Ovary (tissue), 9 donors: ENCODE data around the gene IQCK. TPM values are rescaled to one million over a fixed set of nuclear protein-coding genes. Genes with fewer than 3 reads are reported as not detected.

Experiments
- DNase-seq, 5 donors: peaks; one replicate each; pipeline ENCODE4 v3.0.0-alpha.2; 2019 to 2020
- H3K27ac ChIP-seq, 2 donors: fragments of 200-600 bp; one replicate each; pipeline versions ENCODE4 v1.5.1 to v1.8.0; 2019 to 2022
- H3K27me3 ChIP-seq: fragments of 200-600 bp; one replicate; pipeline ENCODE4 v1.8.0; 2022
- H3K36me3 ChIP-seq: fragments of 200-600 bp; sonication (generic); one replicate; pipeline ENCODE4 v1.5.1; 2019
- H3K4me1 ChIP-seq: one replicate; pipeline ENCODE4 v1.8.1; 2013; ENCODE audit warnings: mild to moderate bottlenecking, moderate library complexity; ENCODE audit not compliant: insufficient read depth
- H3K4me3 ChIP-seq: fragments of 200-600 bp; sonication (generic); one replicate; pipeline ENCODE4 v1.5.1; 2017
- H3K9me3 ChIP-seq, 2 donors: fragments of 200-600 bp in 1 of 2; sonication (generic) in 1 of 2; one replicate each; pipeline versions ENCODE4 v1.5.1 to v1.8.1; 2013 to 2019; ENCODE audit warnings: mild to moderate bottlenecking in 1 of 2, moderate library complexity in 1 of 2
- EP300 ChIP-seq: sonication (generic); formaldehyde crosslinking; IDR thresholded peaks from one replicate; pipeline ENCODE4 v1.6.1; 2017; ENCODE audit warnings: antibody characterized with exemption
- POLR2A ChIP-seq: fragments of 450-650 bp; IDR thresholded peaks from one replicate; pipeline ENCODE4 v1.6.1; 2017; ENCODE audit warnings: antibody characterized with exemption, mild to moderate bottlenecking, moderate library complexity
- WGBS, 3 donors: extraction: QIAGEN DNeasy Blood & Tissue Kit in 1 of 3; methylation state at CpG; one replicate each; pipeline versions ENCODE4 v1.1.5 to v1.1.7; 2013 to 2017; 5-methylcytosine and 5-hydroxymethylcytosine counted together
- intact Hi-C, 4 donors: fragments of 100-400 bp; cut with DNase I; formaldehyde crosslinking; loops; one replicate each; pipeline versions ENCODE4 v1.11.0 to v1.15.1; 2022 to 2023
- polyA plus RNA-seq, 2 donors: library from polyadenylated mRNA; stranded (reverse); fragments of 200-250 nt in 1 of 2; fragments of 350-450 nt in 1 of 2; fragmentation: Illumina TruSeq in 1 of 2; extraction: RNeasy Lipid Tissue Mini Kit (QIAGEN cat#74804) in 1 of 2; gene quantifications; one replicate each; pipeline ENCODE4 v1.2.3, GENCODE V29; 2013 to 2014
- total RNA-seq, 7 donors: library from RNA; depleted of rRNA in 2 of 7; stranded (reverse); fragments of >200 nt in 2 of 7; fragmentation: NEBNext Ultra II Directional in 3 of 7; extraction: Animal tissue kit (Norgen Biotek cat#: 25700) in 3 of 7; gene quantifications; one replicate each; pipeline versions ENCODE4 v1.1.0 to v1.2.4, GENCODE V29; 2016 to 2023
- TF ChIP-seq, protein P1 (sequence below), 3 donors: fragments of 450-650 bp in 2 of 3; fragments of 200-600 bp in 1 of 3; IDR thresholded peaks; one replicate each; pipeline versions ENCODE4 v1.5.1 to v1.8.0; 2016 to 2022; ENCODE audit warnings: antibody characterized with exemption in 3 of 3, mild to moderate bottlenecking in 1 of 3
- donor health status: DM: no; HTN: no; CAD: no; lungs with moderate emphysema.
- donor health status: DM: no; HTN: no; CAD: no.
- donor health status: Bipolar disorder and iron deficiency.
- donor health status: DM: yes; HTN: yes; CAD: no.
- donor health status: DM: no; HTN: no; CAD: no.
- donor health status: DM: yes; HTN: yes; CAD: no.

IQCK gene
- total and polyA plus RNA-seq, 9 donors, result 14.3 to 52.8 (median 18.0) TPM

DNA sequence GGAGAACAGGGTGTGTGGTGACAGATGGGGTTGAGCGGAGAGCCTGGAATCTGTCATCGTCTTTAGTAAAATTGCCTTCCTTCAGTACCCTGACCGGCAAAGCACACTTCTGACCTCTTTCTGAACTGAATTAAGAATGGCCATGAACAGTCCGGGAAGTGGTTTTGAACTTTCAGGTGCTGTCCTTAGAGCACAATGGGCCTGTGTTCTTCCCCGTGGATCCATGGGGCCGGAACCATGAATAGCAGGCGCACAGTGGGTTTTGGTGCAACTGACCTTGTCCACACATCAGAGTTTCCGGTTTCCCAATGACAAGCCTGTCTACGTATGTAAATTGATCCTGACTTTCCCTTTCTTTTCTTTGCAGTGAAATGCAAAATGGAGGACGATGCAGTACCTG, 138.0 kb downstream of the IQCK start:
- H3K4me1 ChIP-seq, result peaks cover 8% of the 10 kb centered on the region
- no peaks in the 10 kb centered on the region for H3K36me3 ChIP-seq
- DNase-seq, result no peak
- intact Hi-C loops, result no loop called here
- no peaks in the 10 kb centered on the region for H3K9me3 ChIP-seq
- H3K4me3 ChIP-seq, result no peak overlapping the region
- 90 to 96% (median 94%) methylated on average over 10 of the region's 10 CpGs for WGBS, 3 donors
- TF ChIP-seq, protein P1, sequence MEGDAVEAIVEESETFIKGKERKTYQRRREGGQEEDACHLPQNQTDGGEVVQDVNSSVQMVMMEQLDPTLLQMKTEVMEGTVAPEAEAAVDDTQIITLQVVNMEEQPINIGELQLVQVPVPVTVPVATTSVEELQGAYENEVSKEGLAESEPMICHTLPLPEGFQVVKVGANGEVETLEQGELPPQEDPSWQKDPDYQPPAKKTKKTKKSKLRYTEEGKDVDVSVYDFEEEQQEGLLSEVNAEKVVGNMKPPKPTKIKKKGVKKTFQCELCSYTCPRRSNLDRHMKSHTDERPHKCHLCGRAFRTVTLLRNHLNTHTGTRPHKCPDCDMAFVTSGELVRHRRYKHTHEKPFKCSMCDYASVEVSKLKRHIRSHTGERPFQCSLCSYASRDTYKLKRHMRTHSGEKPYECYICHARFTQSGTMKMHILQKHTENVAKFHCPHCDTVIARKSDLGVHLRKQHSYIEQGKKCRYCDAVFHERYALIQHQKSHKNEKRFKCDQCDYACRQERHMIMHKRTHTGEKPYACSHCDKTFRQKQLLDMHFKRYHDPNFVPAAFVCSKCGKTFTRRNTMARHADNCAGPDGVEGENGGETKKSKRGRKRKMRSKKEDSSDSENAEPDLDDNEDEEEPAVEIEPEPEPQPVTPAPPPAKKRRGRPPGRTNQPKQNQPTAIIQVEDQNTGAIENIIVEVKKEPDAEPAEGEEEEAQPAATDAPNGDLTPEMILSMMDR (IDR thresholded peaks at IDR 0.05), result no peak
- no peak for TF ChIP-seq POLR2A
- TF ChIP-seq EP300, result no peak
- H3K27me3 ChIP-seq, result no peaks in the 10 kb centered on the region
- no peak overlapping the region for H3K27ac ChIP-seq

GRCh38 chr16:19857593-19858339, 139.7 kb downstream of the IQCK start:
- 77 to 84% (median 80%) methylated on average over 16 of the region's 16 CpGs for WGBS, 3 donors
- DNase-seq, result no peak
- TF ChIP-seq POLR2A, result no peak
- TF ChIP-seq, protein P1 (IDR thresholded peaks at IDR 0.05), result no peak
- TF ChIP-seq EP300, result no peak
- H3K36me3 ChIP-seq, result no peaks in the 10 kb centered on the region
- no peak overlapping the region for H3K27ac ChIP-seq
- intact Hi-C loops, result no loop called here
- peaks cover 8% of the 10 kb centered on the region for H3K4me1 ChIP-seq
- H3K4me3 ChIP-seq, result no peak overlapping the region
- H3K27me3 ChIP-seq, result no peaks in the 10 kb centered on the region
- no peaks in the 10 kb centered on the region for H3K9me3 ChIP-seq

DNA sequence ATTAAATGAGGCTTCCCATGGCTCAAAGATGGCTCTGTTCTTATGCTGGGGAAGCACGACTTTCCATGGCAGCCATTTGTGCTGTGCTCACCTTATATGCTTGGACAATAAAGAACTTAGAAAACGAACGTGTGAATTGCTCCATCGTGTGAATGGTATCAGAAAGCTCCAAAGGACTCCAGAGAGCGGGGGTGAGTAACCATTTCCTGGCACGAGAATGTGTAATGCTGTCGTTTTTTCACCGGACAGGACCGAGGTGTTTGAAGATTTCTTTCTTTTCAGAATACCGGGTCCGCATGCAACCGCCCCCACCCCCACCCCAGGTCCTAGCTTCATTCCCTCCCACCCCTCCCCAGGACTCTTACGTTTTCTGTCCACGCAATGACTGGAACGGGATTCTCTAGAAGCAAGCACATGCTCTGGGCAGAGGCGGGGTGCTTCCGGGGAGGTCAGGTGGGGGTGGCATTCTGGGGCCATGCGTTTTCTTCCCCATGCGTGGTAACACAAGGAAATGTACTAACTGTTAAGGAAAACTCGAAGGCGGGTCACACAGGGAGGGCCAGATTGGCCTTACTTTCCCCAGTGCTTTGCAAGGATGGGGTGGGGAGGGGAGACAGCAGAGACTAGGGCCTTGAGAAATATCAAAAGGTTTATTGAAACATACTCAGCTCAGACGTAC, 140.4 kb downstream of the IQCK start:
- peaks cover 8% of the 10 kb centered on the region for H3K4me1 ChIP-seq
- intact Hi-C loops, result no loop called here
- DNase-seq, result no peak

DNA sequence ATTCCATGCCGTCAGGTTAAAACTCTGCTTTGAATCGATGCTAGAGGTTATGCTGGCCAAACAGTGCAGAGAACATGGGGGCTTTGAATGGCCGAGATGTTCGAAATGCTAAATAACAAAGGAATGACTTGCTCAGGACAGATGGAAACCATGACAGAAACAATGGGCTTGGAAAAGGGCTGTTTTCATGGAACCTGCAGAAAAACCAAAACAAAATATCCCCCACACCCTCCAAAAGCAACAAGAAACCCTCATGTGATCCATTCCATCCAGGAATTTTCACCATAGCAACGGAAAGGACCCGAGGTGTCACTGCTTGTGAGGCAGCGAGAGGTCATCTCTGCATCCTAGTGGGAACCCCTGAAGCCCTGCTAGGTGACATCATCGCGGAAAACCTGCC, 141.1 kb downstream of the IQCK start:
- WGBS, 3 donors, result 92 to 94% (median 94%) methylated on average over 9 of the region's 9 CpGs
- Histone ChIP-seq H3K4me1 (peaks cover 8% of the 10 kb centered on the region), H3K4me3 (no peak overlapping the region), H3K9me3 (no peaks in the 10 kb centered on the region), H3K36me3 (no peaks in the 10 kb centered on the region), H3K27me3 (no peaks in the 10 kb centered on the region), H3K27ac (no peak overlapping the region)
- intact Hi-C loops, result no loop called here
- no peak for TF ChIP-seq EP300
- TF ChIP-seq, protein P1 (IDR thresholded peaks at IDR 0.05), result no peak
- no peak for TF ChIP-seq POLR2A
- no peak for DNase-seq

More for the DNA sequence above, 140.4 kb downstream of the IQCK start:
- no peaks in the 10 kb centered on the region for H3K27me3 ChIP-seq
- 75 to 79% (median 79%) methylated on average over 22 of the region's 22 CpGs for WGBS, 3 donors
- TF ChIP-seq EP300 (no peak), POLR2A (no peak)
- TF ChIP-seq, protein P1 (IDR thresholded peaks at IDR 0.05), result no peak
- no peak overlapping the region for H3K4me3 ChIP-seq
- H3K9me3 ChIP-seq, result no peaks in the 10 kb centered on the region
- H3K27ac ChIP-seq, result no peak overlapping the region
- no peaks in the 10 kb centered on the region for H3K36me3 ChIP-seq
